HG02798 (cell line): Measurements from ENCODE around the gene SEC14L1.

Experiments used
- ATAC-seq: cut with Tn5 transposase; IDR thresholded peaks from one replicate; pipeline ENCODE4 v1.9.1; 2021; ENCODE audit warnings: mild to moderate bottlenecking; ENCODE audit not compliant: unreplicated experiment, poor library complexity

SEC14L1 gene

GRCh38 chr17:77160091-77160874 lies 19.5 kb downstream of the SEC14L1 start:
- ATAC-seq = no peak

- no peak for ATAC-seq
These were observed 20.2 kb downstream of the SEC14L1 start for GRCh38 chr17:77160875-77161530.

- no peak for ATAC-seq
These were observed 21.2 kb downstream of the SEC14L1 start for GRCh38 chr17:77161953-77162352.

- ATAC-seq = no peak
These were observed 22.2 kb downstream of the SEC14L1 start for GRCh38 chr17:77163001-77163400.

GRCh38 chr17:77163511-77164280 lies 22.9 kb downstream of the SEC14L1 start:
- ATAC-seq = no peak

GRCh38 chr17:77164483-77165091 lies 23.8 kb downstream of the SEC14L1 start:
- ATAC-seq = no peak

GRCh38 chr17:77165577-77165976 lies 24.8 kb downstream of the SEC14L1 start:
- ATAC-seq = no peak

- ATAC-seq = no peak
These were observed 26.9 kb downstream of the SEC14L1 start for GRCh38 chr17:77167472-77168306.

GRCh38 chr17:77173104-77173503 lies 32.3 kb downstream of the SEC14L1 start:
- no peak for ATAC-seq

GRCh38 chr17:77174928-77175661 lies 34.3 kb downstream of the SEC14L1 start:
- no peak for ATAC-seq

- no peak for ATAC-seq
These were observed 36.4 kb downstream of the SEC14L1 start for GRCh38 chr17:77177002-77177741.

GRCh38 chr17:77178050-77178449 lies 37.3 kb downstream of the SEC14L1 start:
- no peak for ATAC-seq

GRCh38 chr17:77178563-77178962 lies 37.8 kb downstream of the SEC14L1 start:
- no peak for ATAC-seq

GRCh38 chr17:77180503-77181357 lies 40.0 kb downstream of the SEC14L1 start:
- ATAC-seq = no peak

GRCh38 chr17:77182205-77183172 lies 41.7 kb downstream of the SEC14L1 start:
- no peak for ATAC-seq

GRCh38 chr17:77184474-77184873 lies 43.7 kb downstream of the SEC14L1 start:
- no peak for ATAC-seq
